ENCODE results near the gene NVL. TPM values are rescaled to one million over a fixed set of nuclear protein-coding genes. Genes with fewer than 3 reads are reported as not detected.

NVL gene
- total RNA-seq, 1 experiment from 2014 or later, result 21.9 TPM

DNA sequence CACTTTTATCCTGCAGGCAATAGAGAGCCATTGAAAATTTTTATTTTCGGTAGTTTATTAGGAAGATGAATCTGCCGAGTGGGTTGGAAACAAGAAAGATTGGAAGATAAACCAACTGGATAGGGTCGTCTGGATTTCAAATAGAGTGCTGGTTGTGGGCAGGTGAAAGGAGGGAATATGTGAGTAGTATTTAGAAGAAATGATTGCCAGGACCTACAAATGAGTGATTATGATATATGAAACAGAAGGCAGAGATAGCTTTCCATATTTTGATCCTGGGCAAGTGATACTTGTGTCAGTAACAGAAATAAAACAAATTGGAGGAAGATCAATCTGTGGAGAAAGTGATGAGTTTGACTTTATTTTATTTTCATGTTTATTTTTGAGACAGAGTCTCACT is 29.2 kb upstream of the NVL start:
- no peak overlapping the region for H2AFZ ChIP-seq (ENCODE audit: low read depth, low read length, poor library complexity, severe bottlenecking)
- RAD21 ChIA-PET (ENCODE audit: low non-redundant PET in 1 of 2, low total read pairs in 2 of 2, uncharacterized antibody in 2 of 2, unreplicated experiment in 2 of 2), result no interaction called here
- DNase-seq (ENCODE audit: low read depth, low spot score), result no peak
- CTCF ChIA-PET, result no interaction called here
- no peak for ATAC-seq
- no peak overlapping the region for H3K27ac ChIP-seq (ENCODE audit: low read depth, low read length)
- H3K4me3 ChIP-seq (replicated peaks in 1 of 2; ENCODE audit: low read depth in 1 of 2, low read length in 2 of 2), result no peak overlapping the region
- POLR2A ChIA-PET, result no interaction called here
- no TSS peak for BruUV-seq (replicated peaks)
- no peaks in the 10 kb centered on the region for H3K36me3 ChIP-seq (ENCODE audit: control insufficient read depth in 1 of 2, insufficient read depth in 2 of 2, low read length in 2 of 2)
- no peaks in the 10 kb centered on the region for H3K9me2 ChIP-seq (ENCODE audit: insufficient read depth)
- H3K27me3 ChIP-seq (ENCODE audit: insufficient read depth, low read length), result no peaks in the 10 kb centered on the region
- H3K9ac ChIP-seq (ENCODE audit: low read length), result no peak overlapping the region
- no peak overlapping the region for H3K4me2 ChIP-seq (ENCODE audit: low read length)
- no peaks in the 10 kb centered on the region for H3K9me3 ChIP-seq (ENCODE audit: control insufficient read depth in 1 of 2, insufficient read depth in 1 of 2, low read depth in 1 of 2, low read length in 2 of 2)
- H3K79me2 ChIP-seq (ENCODE audit: insufficient read depth, low read length), result peaks cover 60% of the 10 kb centered on the region
- intact Hi-C loops (cut with micrococcal nuclease), result no loop called here
- H3K4me1 ChIP-seq (ENCODE audit: control insufficient read depth in 1 of 2, insufficient read depth in 2 of 2, low read length in 2 of 2), result peaks cover 4 to 9% of the 10 kb centered on the region in 2 experiments; a peak in 3 of 4 replicates
- TF ChIP-seq YY1 (IDR thresholded peaks at IDR 0.05; ENCODE audit: extremely low read depth, insufficient replicate concordance, low read depth, low read length), result no peak
- TF ChIP-seq, protein P1, sequence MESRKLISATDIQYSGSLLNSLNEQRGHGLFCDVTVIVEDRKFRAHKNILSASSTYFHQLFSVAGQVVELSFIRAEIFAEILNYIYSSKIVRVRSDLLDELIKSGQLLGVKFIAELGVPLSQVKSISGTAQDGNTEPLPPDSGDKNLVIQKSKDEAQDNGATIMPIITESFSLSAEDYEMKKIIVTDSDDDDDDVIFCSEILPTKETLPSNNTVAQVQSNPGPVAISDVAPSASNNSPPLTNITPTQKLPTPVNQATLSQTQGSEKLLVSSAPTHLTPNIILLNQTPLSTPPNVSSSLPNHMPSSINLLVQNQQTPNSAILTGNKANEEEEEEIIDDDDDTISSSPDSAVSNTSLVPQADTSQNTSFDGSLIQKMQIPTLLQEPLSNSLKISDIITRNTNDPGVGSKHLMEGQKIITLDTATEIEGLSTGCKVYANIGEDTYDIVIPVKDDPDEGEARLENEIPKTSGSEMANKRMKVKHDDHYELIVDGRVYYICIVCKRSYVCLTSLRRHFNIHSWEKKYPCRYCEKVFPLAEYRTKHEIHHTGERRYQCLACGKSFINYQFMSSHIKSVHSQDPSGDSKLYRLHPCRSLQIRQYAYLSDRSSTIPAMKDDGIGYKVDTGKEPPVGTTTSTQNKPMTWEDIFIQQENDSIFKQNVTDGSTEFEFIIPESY (IDR thresholded peaks at IDR 0.05; ENCODE audit: extremely low read depth, insufficient replicate concordance, low read length), result no peak
- TF ChIP-seq CEBPB (IDR thresholded peaks at IDR 0.05; ENCODE audit: low read depth), result no peak
- no peak for TF ChIP-seq RAD21 (IDR thresholded peaks at IDR 0.05; ENCODE audit: low read depth)
- no peak for TF ChIP-seq EZH2 (IDR thresholded peaks at IDR 0.05)
- no peak for TF ChIP-seq JUND (IDR thresholded peaks at IDR 0.05)
- TF ChIP-seq POLR2A (IDR thresholded peaks at IDR 0.05; ENCODE audit: borderline replicate concordance, extremely low read depth, insufficient read depth, insufficient read length), result no peak
- TF ChIP-seq, protein P2, sequence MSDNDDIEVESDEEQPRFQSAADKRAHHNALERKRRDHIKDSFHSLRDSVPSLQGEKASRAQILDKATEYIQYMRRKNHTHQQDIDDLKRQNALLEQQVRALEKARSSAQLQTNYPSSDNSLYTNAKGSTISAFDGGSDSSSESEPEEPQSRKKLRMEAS (IDR thresholded peaks at IDR 0.05), result no peak
- no peak for TF ChIP-seq EZH2phosphoT487 (IDR thresholded peaks at IDR 0.05; ENCODE audit: borderline replicate concordance)
- no peak for TF ChIP-seq FOSL1 (IDR thresholded peaks at IDR 0.05; ENCODE audit: low read depth)
- TF ChIP-seq, protein P3, sequence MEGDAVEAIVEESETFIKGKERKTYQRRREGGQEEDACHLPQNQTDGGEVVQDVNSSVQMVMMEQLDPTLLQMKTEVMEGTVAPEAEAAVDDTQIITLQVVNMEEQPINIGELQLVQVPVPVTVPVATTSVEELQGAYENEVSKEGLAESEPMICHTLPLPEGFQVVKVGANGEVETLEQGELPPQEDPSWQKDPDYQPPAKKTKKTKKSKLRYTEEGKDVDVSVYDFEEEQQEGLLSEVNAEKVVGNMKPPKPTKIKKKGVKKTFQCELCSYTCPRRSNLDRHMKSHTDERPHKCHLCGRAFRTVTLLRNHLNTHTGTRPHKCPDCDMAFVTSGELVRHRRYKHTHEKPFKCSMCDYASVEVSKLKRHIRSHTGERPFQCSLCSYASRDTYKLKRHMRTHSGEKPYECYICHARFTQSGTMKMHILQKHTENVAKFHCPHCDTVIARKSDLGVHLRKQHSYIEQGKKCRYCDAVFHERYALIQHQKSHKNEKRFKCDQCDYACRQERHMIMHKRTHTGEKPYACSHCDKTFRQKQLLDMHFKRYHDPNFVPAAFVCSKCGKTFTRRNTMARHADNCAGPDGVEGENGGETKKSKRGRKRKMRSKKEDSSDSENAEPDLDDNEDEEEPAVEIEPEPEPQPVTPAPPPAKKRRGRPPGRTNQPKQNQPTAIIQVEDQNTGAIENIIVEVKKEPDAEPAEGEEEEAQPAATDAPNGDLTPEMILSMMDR (IDR thresholded peaks at IDR 0.05 in 2 of 3, conservative IDR thresholded peaks at IDR 0.05 in 1 of 3; ENCODE audit: borderline replicate concordance in 1 of 3, insufficient read depth in 1 of 3, low read depth in 2 of 3, low read length in 2 of 3), result no peak
- no peak for TF ChIP-seq ELF1 (IDR thresholded peaks at IDR 0.05; ENCODE audit: borderline replicate concordance, low read depth)
- TF ChIP-seq TCF7L2 (IDR thresholded peaks at IDR 0.05; ENCODE audit: borderline replicate concordance, extremely low read depth, insufficient read depth, insufficient read length), result no peak
- no peaks in the 10 kb centered on the region for H4K20me1 ChIP-seq (ENCODE audit: insufficient read depth)

Data from HCT116 (cell line).